Peyer's patch (tissue), 4 donors: ENCODE data around the gene CLEC16A.

ENCODE experiments used
- POLR2A ChIP-seq, 2 donors: fragments of 450-650 bp; IDR thresholded peaks; one replicate each; pipeline ENCODE4 v1.5.1; 2017; ENCODE audit warnings: antibody characterized with exemption in 2 of 2, mild to moderate bottlenecking in 2 of 2, moderate library complexity in 2 of 2
- TF ChIP-seq, protein P1 (sequence below), 6 experiments: fragments of 450-650 bp in 4 of 6; fragments of 200-600 bp in 2 of 6; sonication (generic) in 1 of 6; IDR thresholded peaks; one replicate each; pipeline ENCODE4 v1.5.1; 2017 to 2019; ENCODE audit warnings: antibody characterized with exemption in 6 of 6, mild to moderate bottlenecking in 3 of 6, moderate library complexity in 1 of 6

DNA sequence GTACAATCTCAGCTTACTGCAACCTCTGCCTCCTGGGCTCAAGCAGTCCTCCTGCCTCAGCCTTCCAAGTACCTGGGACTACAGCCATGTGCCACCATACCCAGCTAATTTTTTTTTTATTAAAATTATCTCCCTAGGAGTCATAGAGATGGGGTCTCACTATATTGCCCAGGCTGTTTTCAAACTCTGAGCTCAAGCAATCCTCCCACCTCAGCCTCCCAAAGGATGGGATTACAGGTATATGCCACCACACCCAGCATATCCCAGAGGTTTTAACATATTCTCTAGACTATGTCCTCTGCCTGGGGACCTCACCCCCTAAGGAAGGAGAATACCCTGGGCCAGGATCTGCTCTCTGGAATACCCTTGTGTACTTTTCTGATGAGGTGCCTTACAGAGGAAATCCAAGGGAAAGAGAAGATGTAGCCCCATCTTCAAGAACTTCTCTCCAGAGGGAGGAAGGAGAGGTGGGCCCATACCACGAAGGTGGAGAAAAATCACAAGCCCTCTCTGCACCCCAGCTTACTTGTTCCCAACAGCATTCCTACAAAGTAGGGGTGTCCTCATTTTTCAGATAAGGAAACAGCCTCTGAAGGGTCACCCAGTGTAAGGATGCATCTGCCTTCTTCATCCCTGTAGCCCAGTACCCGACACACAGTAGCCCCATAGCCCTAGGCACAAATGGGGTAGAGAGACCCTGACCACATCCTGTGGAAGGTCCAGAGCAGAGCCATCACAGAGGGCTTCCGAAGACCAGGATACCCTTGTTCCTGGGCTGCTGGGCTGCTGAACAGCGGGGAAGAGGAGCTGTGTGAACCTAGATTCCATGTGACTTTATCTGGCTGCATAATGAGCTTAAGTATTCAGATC lies 160.0 kb downstream of the CLEC16A start:
- TF ChIP-seq, protein P1, sequence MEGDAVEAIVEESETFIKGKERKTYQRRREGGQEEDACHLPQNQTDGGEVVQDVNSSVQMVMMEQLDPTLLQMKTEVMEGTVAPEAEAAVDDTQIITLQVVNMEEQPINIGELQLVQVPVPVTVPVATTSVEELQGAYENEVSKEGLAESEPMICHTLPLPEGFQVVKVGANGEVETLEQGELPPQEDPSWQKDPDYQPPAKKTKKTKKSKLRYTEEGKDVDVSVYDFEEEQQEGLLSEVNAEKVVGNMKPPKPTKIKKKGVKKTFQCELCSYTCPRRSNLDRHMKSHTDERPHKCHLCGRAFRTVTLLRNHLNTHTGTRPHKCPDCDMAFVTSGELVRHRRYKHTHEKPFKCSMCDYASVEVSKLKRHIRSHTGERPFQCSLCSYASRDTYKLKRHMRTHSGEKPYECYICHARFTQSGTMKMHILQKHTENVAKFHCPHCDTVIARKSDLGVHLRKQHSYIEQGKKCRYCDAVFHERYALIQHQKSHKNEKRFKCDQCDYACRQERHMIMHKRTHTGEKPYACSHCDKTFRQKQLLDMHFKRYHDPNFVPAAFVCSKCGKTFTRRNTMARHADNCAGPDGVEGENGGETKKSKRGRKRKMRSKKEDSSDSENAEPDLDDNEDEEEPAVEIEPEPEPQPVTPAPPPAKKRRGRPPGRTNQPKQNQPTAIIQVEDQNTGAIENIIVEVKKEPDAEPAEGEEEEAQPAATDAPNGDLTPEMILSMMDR (IDR thresholded peaks at IDR 0.05) = no peak
- TF ChIP-seq POLR2A (IDR thresholded peaks at IDR 0.05) = no peak
